CD4-positive, alpha-beta memory T cell (primary cell): ENCODE results near the gene ZBTB7A. TPM values are rescaled to one million over a fixed set of nuclear protein-coding genes. Genes with fewer than 3 reads are reported as not detected.
"Not testable (repeated sequence)": the region's sequence is repeated elsewhere in the genome, so short reads cannot be mapped to it uniquely, and the experiment has no call there.

Source experiments
- CTCF ChIA-PET: fragments of 350-600 bp; sonication (Branson Sonifier 250); formaldehyde crosslinking; loops from one replicate; lab custom pipeline; 2021; ENCODE audit warnings: inconsistent platforms; ENCODE audit not compliant: partially characterized antibody; lab: Charles Lee
- POLR2A ChIA-PET: fragments of 350-600 bp; sonication (Branson Sonifier 250); formaldehyde crosslinking; loops from one replicate; lab custom pipeline; 2021; ENCODE audit not compliant: partially characterized antibody; lab: Charles Lee
- DNase-seq, 5 donors: peaks; one replicate each; pipeline versions ENCODE4 v3.0.0 to v3.0.0-alpha.2; 2020 to 2022; ENCODE audit warnings: mixed read lengths in 1 of 5
- H3K27ac ChIP-seq: one replicate; pipeline ENCODE4 v1.7.0; 2013; ENCODE audit warnings: low read depth, low read length
- H3K27me3 ChIP-seq: 2 replicates; pipeline ENCODE4 v1.7.0; 2013; ENCODE audit warnings: mild to moderate bottlenecking, low read length, moderate library complexity; ENCODE audit not compliant: insufficient read depth
- H3K36me3 ChIP-seq: 2 replicates; pipeline ENCODE4 v1.7.0; 2013; ENCODE audit warnings: mild to moderate bottlenecking, low read length, moderate library complexity; ENCODE audit not compliant: insufficient read depth
- H3K4me1 ChIP-seq: 2 replicates; pipeline ENCODE4 v1.7.0; 2013; ENCODE audit warnings: mild to moderate bottlenecking, low read length, moderate library complexity; ENCODE audit not compliant: insufficient read depth
- H3K4me3 ChIP-seq, 2 donors: one replicate each; pipeline ENCODE4 v1.7.0; 2013; ENCODE audit warnings: low read length in 2 of 2, mild to moderate bottlenecking in 1 of 2
- H3K9me3 ChIP-seq, 2 donors: one replicate each; pipeline ENCODE4 v1.7.0; 2013; ENCODE audit warnings: low read length in 2 of 2, control low read depth in 1 of 2; ENCODE audit not compliant: control insufficient read depth in 1 of 2
- H3K27ac Mint-ChIP-seq, 7 donors: one replicate each; pipeline ENCODE4 v1.8.0; 2020 to 2021; ENCODE audit warnings: mixed read lengths in 7 of 7, mild to moderate bottlenecking in 6 of 7, inconsistent platforms in 3 of 7, moderate library complexity in 3 of 7
- H3K27me3 Mint-ChIP-seq, 2 donors: one replicate each; pipeline ENCODE4 v1.8.0; 2020 to 2021; ENCODE audit warnings: mixed read lengths in 2 of 2
- H3K36me3 Mint-ChIP-seq, 2 donors: one replicate each; pipeline ENCODE4 v1.8.0; 2020 to 2021; ENCODE audit warnings: mixed read lengths in 2 of 2, inconsistent platforms in 1 of 2, mild to moderate bottlenecking in 1 of 2
- H3K4me1 Mint-ChIP-seq, 4 donors: one replicate each; pipeline ENCODE4 v1.8.0; 2020 to 2021; ENCODE audit warnings: mixed read lengths in 4 of 4, mild to moderate bottlenecking in 1 of 4
- H3K4me3 Mint-ChIP-seq, 8 donors: one replicate each; pipeline ENCODE4 v1.8.0; 2020 to 2021; ENCODE audit warnings: mixed read lengths in 8 of 8, mild to moderate bottlenecking in 7 of 8, moderate library complexity in 6 of 8, inconsistent platforms in 3 of 8
- H3K9me3 Mint-ChIP-seq, 8 donors: one replicate each; pipeline ENCODE4 v1.8.0; 2020 to 2021; ENCODE audit warnings: mixed read lengths in 8 of 8, mild to moderate bottlenecking in 5 of 8, inconsistent platforms in 3 of 8, moderate library complexity in 1 of 8
- intact Hi-C: fragments of 100-400 bp; cut with micrococcal nuclease; formaldehyde crosslinking; loops from one replicate; pipeline ENCODE4 v1.15.1; 2023
- polyA plus RNA-seq, 2 donors: library from polyadenylated mRNA; unstranded; fragments of 300-500 nt; fragmentation: Illumina TruSeq; gene quantifications; one replicate each; pipeline ENCODE4 v1.2.3, GENCODE V29; 2021
- total RNA-seq, 2 experiments: library from RNA; stranded (reverse); gene quantifications; one replicate each; pipeline ENCODE4 v1.2.3, GENCODE V29; 2021

ZBTB7A gene
- total and polyA plus RNA-seq, 4 experiments from 2014 or later = 9.6 to 57.7 (median 52.6) TPM

DNA sequence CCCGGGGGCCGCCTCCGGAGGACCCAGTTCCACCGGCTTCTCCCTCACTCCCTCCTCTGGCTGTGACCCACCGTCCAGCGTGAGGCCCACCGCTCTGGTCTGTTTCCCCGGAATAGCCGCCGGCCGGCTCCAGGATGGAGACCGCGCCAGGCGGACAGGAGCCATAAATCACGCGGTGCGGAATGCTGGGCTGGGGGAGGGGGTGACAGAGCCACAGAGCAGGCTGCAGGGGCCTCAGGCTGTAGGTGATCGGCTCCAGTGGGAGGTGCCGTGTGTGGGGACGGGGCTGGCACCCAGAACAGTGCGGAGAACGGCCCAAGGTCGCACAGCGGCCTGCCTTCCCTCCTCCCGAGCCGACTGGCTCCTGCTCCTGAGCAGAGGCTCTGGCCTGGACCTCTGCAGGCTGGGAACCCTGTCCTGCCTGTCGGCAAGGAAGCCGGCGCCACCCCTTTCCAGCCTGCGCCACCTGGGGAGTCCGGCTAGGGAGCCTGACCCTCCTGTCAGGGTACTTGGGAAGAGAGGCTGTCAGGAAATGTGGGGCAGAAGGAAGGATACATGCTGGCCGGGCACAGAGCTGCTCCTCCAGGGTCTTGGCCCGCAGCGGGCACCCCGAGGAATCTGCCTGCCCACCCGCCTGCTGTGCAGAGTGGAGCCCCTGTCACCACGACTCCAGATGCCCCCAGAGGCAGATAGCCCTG lies 50.8 kb downstream of the ZBTB7A start:
- Histone ChIP-seq H3K27me3 (no peaks in the 10 kb centered on the region), H3K27ac (no peak overlapping the region), H3K4me1 (peaks cover 20% of the 10 kb centered on the region), H3K4me3 (no peak overlapping the region), H3K36me3 (peaks cover 10% of the 10 kb centered on the region), H3K9me3 (no peaks in the 10 kb centered on the region)
- intact Hi-C loops = no loop called here
- ChIA-PET CTCF (no interaction called here), POLR2A (no interaction called here)
- no peak for DNase-seq
- Mint-ChIP-seq H3K36me3 (peaks cover 8 to 25% of the 10 kb centered on the region in 2 donors), H3K4me1 (peaks cover 4 to 42% (median 14%) of the 10 kb centered on the region in 4 donors), H3K4me3 (no peak overlapping the region), H3K9me3 (no peaks in the 10 kb centered on the region), H3K27me3 (no peaks in the 10 kb centered on the region), H3K27ac (no peak overlapping the region)

- peaks cover 31% of the 10 kb centered on the region for H3K4me1 ChIP-seq
- Mint-ChIP-seq H3K4me3 (peak overlapping the region in 1 of 8 donors; percentile 39), H3K9me3 (no peaks in the 10 kb centered on the region), H3K27me3 (no peaks in the 10 kb centered on the region), H3K27ac (no peak overlapping the region), H3K36me3 (peaks cover 0 to 21% of the 10 kb centered on the region in 2 donors), H3K4me1 (peaks cover 6 to 47% (median 15%) of the 10 kb centered on the region in 4 donors)
- H3K4me3 ChIP-seq = no peak overlapping the region
- H3K27me3 ChIP-seq = no peaks in the 10 kb centered on the region
- peak in 4 of 5 donors; percentile 32 to 39 (median 35) for DNase-seq
- H3K36me3 ChIP-seq = peaks cover 10% of the 10 kb centered on the region
- POLR2A ChIA-PET = no interaction called here
- intact Hi-C loops = no loop called here
- H3K9me3 ChIP-seq = no peaks in the 10 kb centered on the region
- CTCF ChIA-PET = no interaction called here
- no peak overlapping the region for H3K27ac ChIP-seq
These were observed 51.9 kb downstream of the ZBTB7A start for GRCh38 chr19:4014541-4015491.

- peaks cover 9 to 55% (median 20%) of the 10 kb centered on the region in 4 donors for H3K4me1 Mint-ChIP-seq
- CTCF ChIA-PET = no interaction called here
- peaks cover 10% of the 10 kb centered on the region for H3K36me3 ChIP-seq
These were observed 52.7 kb downstream of the ZBTB7A start for GRCh38 chr19:4013886-4014540.

GRCh38 chr19:4012975-4013634 lies 53.6 kb downstream of the ZBTB7A start:
- H3K27ac ChIP-seq = no peak overlapping the region
- ChIA-PET CTCF (no interaction called here), POLR2A (interaction anchor here (1.2 kb wide), 1 partner anchor 25 kb away, joined by 3 read pairs; no protein-coding TSS in a partner anchor)
- Mint-ChIP-seq H3K27me3 (no peaks in the 10 kb centered on the region), H3K4me1 (peaks cover 13 to 53% (median 26%) of the 10 kb centered on the region in 4 donors), H3K9me3 (no peaks in the 10 kb centered on the region), H3K4me3 (no peak overlapping the region), H3K36me3 (peaks cover 0 to 19% of the 10 kb centered on the region in 2 donors), H3K27ac (no peak overlapping the region)
- H3K27me3 ChIP-seq = no peaks in the 10 kb centered on the region
- H3K9me3 ChIP-seq = no peaks in the 10 kb centered on the region
- peaks cover 48% of the 10 kb centered on the region for H3K4me1 ChIP-seq
- no peak overlapping the region for H3K4me3 ChIP-seq
- peaks cover 10% of the 10 kb centered on the region for H3K36me3 ChIP-seq
- DNase-seq = no peak
- intact Hi-C loops = no loop called here

More at GRCh38 chr19:4013886-4014540, 52.7 kb downstream of the ZBTB7A start:
- no peaks in the 10 kb centered on the region for H3K9me3 ChIP-seq
- Mint-ChIP-seq H3K4me3 (peak overlapping the region in 1 of 8 donors; percentile 34), H3K9me3 (no peaks in the 10 kb centered on the region), H3K27me3 (no peaks in the 10 kb centered on the region), H3K27ac (peak overlapping the region in 1 of 7 donors; percentile 47), H3K36me3 (peaks cover 0 to 21% of the 10 kb centered on the region in 2 donors)
- peaks cover 38% of the 10 kb centered on the region for H3K4me1 ChIP-seq
- H3K27ac ChIP-seq = no peak overlapping the region
- H3K27me3 ChIP-seq = no peaks in the 10 kb centered on the region
- H3K4me3 ChIP-seq = no peak overlapping the region
- POLR2A ChIA-PET = interaction anchor here (1.2 kb wide), 1 partner anchor 26 kb away, joined by 3 read pairs; no protein-coding TSS in a partner anchor
- no peak for DNase-seq
- intact Hi-C loops = no loop called here

- no peak overlapping the region for H3K4me3 ChIP-seq
- peaks cover 48% of the 10 kb centered on the region for H3K4me1 ChIP-seq
- H3K4me3 Mint-ChIP-seq = no peak overlapping the region
- peaks cover 0 to 18% of the 10 kb centered on the region in 2 donors for H3K36me3 Mint-ChIP-seq
- POLR2A ChIA-PET = no interaction called here
- peaks cover 13 to 53% (median 26%) of the 10 kb centered on the region in 4 donors for H3K4me1 Mint-ChIP-seq
- CTCF ChIA-PET = no interaction called here
- H3K27ac Mint-ChIP-seq = no peak overlapping the region
- H3K27ac ChIP-seq = no peak overlapping the region
- no peaks in the 10 kb centered on the region for H3K9me3 ChIP-seq
- no peaks in the 10 kb centered on the region for H3K27me3 ChIP-seq
- intact Hi-C loops = no loop called here
- DNase-seq = no peak
- H3K27me3 Mint-ChIP-seq = no peaks in the 10 kb centered on the region
- H3K36me3 ChIP-seq = peaks cover 10% of the 10 kb centered on the region
- no peaks in the 10 kb centered on the region for H3K9me3 Mint-ChIP-seq
These were observed 54.4 kb downstream of the ZBTB7A start for GRCh38 chr19:4012092-4012974.

DNA sequence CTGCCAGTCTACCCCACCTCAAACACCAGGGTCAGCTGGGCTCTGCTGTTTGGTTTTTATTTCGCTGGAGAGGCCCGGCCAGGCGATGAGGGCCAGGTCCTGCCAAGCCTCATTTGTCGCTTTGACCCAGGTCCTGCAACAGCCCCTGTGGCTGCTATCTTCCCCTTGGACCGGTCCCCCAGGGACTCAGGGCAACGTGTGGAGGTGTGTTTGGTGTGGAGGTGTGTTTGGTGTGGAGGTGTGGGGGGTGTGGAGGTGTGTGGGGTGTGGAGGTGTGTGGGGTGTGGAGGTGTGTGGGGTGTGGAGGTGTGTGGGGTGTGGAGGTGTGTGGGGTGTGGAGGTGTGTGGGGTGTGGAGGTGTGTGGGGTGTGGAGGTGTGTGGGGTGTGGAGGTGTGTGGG lies 55.3 kb downstream of the ZBTB7A start:
- DNase-seq, POLR2A ChIA-PET, H3K27ac ChIP-seq, H3K36me3 ChIP-seq, H3K27me3 ChIP-seq, H3K4me3 ChIP-seq, CTCF ChIA-PET, H3K27me3 Mint-ChIP-seq, H3K9me3 ChIP-seq, intact Hi-C loops, H3K9me3 Mint-ChIP-seq: not testable (repeated sequence)
- H3K36me3 Mint-ChIP-seq = peaks cover 0 to 15% of the 10 kb centered on the region in 2 donors
- H3K4me1 Mint-ChIP-seq = peaks cover 13 to 52% (median 24%) of the 10 kb centered on the region in 4 donors
- peak overlapping the region in 3 of 7 donors; percentile 12 to 69 (median 22) for H3K27ac Mint-ChIP-seq
- H3K4me1 ChIP-seq = peaks cover 54% of the 10 kb centered on the region
- H3K4me3 Mint-ChIP-seq = peak overlapping the region in 2 of 8 donors; percentile 43 to 46
